IPS-18a (cell line): ENCODE results near the gene PRKAB2.
"Not testable (repeated sequence)": the region's sequence is repeated elsewhere in the genome, so short reads cannot be mapped to it uniquely, and the experiment has no call there.

Source experiments
- H3K27ac ChIP-seq: one replicate; pipeline ENCODE4 v1.5.1; 2013; ENCODE audit warnings: low read length
- H3K27me3 ChIP-seq: one replicate; pipeline ENCODE4 v1.6.1; 2013; ENCODE audit warnings: mild to moderate bottlenecking, low read length; ENCODE audit not compliant: control insufficient read depth, insufficient read depth
- H3K36me3 ChIP-seq: one replicate; pipeline ENCODE4 v1.6.1; 2013; ENCODE audit warnings: low read depth, low read length; ENCODE audit not compliant: control insufficient read depth
- H3K4me1 ChIP-seq: one replicate; pipeline ENCODE4 v1.6.1; 2013; ENCODE audit warnings: low read depth, low read length; ENCODE audit not compliant: control insufficient read depth
- H3K4me3 ChIP-seq: one replicate; pipeline ENCODE4 v1.5.1; 2013; ENCODE audit warnings: low read length
- H3K9ac ChIP-seq: one replicate; pipeline ENCODE4 v1.6.1; 2013; ENCODE audit warnings: mild to moderate bottlenecking, low read length, moderate library complexity
- H3K9me3 ChIP-seq: one replicate; pipeline ENCODE4 v1.6.1; 2013; ENCODE audit warnings: low read depth, low read length; ENCODE audit not compliant: control insufficient read depth

The PRKAB2 gene

DNA sequence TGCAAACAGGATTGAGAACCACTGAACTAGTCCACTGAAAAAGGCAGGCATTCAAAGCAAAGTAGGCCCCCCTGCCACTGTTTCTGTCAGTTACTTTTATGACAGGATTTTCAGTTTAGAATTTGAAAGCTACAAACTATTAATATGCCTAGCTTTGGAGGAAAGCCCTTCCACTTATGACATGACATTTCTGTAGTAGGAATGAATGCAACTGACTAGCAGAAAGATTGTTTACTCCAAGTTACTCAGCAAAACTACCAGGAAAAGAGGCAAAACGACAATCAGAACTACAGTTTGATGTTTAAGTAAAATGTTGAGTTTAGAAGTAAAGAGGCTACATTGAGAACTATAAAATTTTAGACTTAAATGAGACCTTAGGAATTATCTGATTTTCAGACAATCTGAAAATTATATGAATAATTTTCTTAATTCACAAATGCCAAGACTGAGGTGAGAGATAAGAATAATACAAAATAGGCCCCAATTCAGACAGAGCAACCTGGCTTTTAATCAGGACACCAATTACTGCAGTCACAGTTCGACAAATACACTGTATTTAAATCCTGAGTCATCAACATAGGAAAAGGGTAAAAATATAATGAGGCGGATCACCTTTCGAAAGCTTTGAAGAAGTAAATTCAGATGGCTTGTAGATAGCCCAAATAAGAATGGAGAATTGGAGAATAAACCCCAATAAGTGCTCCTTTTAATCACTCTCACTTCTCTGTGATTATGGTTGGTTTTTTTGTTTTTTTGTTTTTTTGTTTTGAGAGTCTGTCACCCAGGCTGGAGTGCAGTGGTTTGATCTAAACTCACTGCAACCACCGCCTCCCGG is 2.2 kb downstream of the PRKAB2 start:
- Histone ChIP-seq H3K36me3 (peaks cover 15% of the 10 kb centered on the region), H3K4me3 (peak overlapping the region; percentile 98), H3K9me3 (no peaks in the 10 kb centered on the region), H3K27me3 (no peaks in the 10 kb centered on the region), H3K27ac (no peak overlapping the region), H3K4me1 (peaks cover 34% of the 10 kb centered on the region), H3K9ac (no peak overlapping the region)

GRCh38 chr1:147169171-147169570 is 3.1 kb downstream of the PRKAB2 start:
- Histone ChIP-seq H3K36me3 (peaks cover 15% of the 10 kb centered on the region), H3K4me1 (peaks cover 34% of the 10 kb centered on the region), H3K4me3 (no peak overlapping the region), H3K27ac (no peak overlapping the region), H3K9me3 (no peaks in the 10 kb centered on the region), H3K9ac (no peak overlapping the region), H3K27me3 (no peaks in the 10 kb centered on the region)

DNA sequence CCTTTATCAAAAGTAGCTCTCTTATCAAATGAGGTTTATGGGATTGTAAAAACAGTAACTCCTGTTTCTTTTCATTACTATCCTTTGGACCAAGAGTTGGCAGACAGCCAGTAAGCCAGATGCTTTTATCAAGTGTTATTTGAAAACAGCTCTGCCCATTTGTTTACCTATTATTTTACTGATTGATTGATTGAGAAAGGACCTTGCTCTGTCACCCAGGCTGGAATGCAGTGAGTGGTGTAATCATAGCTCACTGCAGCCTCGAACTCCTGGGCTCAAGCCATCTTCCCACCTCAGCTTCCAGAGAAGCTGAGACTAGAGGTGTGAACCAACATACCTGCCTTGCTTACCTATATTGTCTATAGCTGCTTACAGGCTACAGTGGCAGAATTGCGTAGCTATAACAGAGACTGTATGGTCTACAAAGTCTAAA is 3.6 kb downstream of the PRKAB2 start:
- peaks cover 15% of the 10 kb centered on the region for H3K36me3 ChIP-seq
- H3K9me3 ChIP-seq = no peaks in the 10 kb centered on the region
- H3K27me3 ChIP-seq = no peaks in the 10 kb centered on the region
- no peak overlapping the region for H3K27ac ChIP-seq
- no peak overlapping the region for H3K4me3 ChIP-seq
- H3K9ac ChIP-seq = no peak overlapping the region
- peaks cover 30% of the 10 kb centered on the region for H3K4me1 ChIP-seq

GRCh38 chr1:147167365-147167764 is 4.9 kb downstream of the PRKAB2 start:
- Histone ChIP-seq H3K27ac (no peak overlapping the region), H3K27me3 (no peaks in the 10 kb centered on the region), H3K36me3 (peaks cover 15% of the 10 kb centered on the region), H3K4me3 (no peak overlapping the region), H3K4me1 (peaks cover 26% of the 10 kb centered on the region), H3K9ac (no peak overlapping the region), H3K9me3 (no peaks in the 10 kb centered on the region)

DNA sequence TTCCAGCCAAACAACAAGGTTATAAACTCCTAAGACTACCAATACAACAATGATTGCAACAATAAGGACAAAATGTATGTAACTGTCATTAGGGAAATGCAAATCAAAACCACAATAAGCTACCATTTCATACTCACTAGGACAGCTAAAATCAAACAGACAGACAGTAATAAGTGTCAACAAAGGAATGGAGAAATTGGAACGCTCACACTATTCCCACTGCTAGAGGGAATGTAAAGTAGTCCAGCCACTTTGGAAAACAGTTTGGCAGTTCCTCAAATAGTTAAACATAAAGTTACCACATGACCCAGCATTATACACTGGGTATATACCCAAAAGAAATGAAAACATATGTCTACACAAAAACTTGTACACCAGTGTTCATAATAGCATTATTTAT is 9.3 kb downstream of the PRKAB2 start:
- Histone ChIP-seq H3K27me3 (no peaks in the 10 kb centered on the region), H3K36me3 (peaks cover 49% of the 10 kb centered on the region), H3K4me3 (no peak overlapping the region), H3K9ac (no peak overlapping the region), H3K27ac (no peak overlapping the region), H3K9me3 (no peaks in the 10 kb centered on the region), H3K4me1 (no peaks in the 10 kb centered on the region)

- peaks cover 57% of the 10 kb centered on the region for H3K36me3 ChIP-seq
- no peak overlapping the region for H3K27ac ChIP-seq
- H3K4me3 ChIP-seq = no peak overlapping the region
- H3K9ac ChIP-seq = no peak overlapping the region
- no peaks in the 10 kb centered on the region for H3K4me1 ChIP-seq
- no peaks in the 10 kb centered on the region for H3K9me3 ChIP-seq
- no peaks in the 10 kb centered on the region for H3K27me3 ChIP-seq
Measured at GRCh38 chr1:147162093-147162492, 10.2 kb downstream of the PRKAB2 start.

DNA sequence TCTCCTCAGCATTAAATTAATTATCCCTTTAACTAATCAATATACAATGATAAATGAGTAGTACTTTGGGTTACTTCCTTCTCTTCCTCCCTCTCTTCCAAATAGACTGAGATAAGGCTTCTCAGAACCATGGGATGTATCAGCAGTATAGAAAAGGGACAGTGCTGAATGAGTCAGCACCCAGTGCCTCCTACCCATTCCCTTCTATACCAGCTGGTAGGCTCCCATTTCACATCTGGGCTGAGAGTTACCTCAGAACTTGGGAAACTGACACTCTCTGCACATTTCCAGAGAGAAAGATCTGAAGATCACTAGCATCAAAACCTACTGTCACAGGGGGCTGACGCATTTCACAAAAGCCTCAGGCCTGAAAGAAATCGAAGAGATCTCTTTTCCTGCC is 15.2 kb downstream of the PRKAB2 start:
- H3K27me3 ChIP-seq, H3K4me3 ChIP-seq, H3K27ac ChIP-seq, H3K4me1 ChIP-seq, H3K9me3 ChIP-seq, H3K9ac ChIP-seq: not testable (repeated sequence)
- H3K36me3 ChIP-seq = peaks cover 42% of the 10 kb centered on the region

DNA sequence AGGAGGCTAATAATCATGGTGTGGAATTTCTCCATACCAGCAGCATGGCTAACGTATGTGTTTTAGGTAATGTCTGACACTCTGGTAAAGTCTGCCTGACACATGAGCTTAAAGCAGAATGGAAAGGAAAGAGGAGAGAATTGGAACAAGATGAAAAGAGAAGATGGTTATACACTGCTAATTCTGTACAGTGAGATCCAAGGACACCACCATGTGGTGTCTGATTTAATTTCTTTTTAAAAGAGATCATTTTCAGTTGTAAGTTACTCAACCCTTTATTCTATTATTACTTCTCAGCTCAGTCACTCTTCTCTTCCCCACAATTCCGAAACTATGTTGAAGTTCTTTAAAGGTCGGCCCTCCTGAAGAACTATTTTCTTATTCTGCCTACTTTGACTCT is 15.6 kb downstream of the PRKAB2 start:
- Histone ChIP-seq H3K4me1 (no peaks in the 10 kb centered on the region), H3K36me3 (peaks cover 37% of the 10 kb centered on the region), H3K4me3 (no peak overlapping the region), H3K9ac (no peak overlapping the region), H3K9me3 (no peaks in the 10 kb centered on the region), H3K27me3 (no peaks in the 10 kb centered on the region), H3K27ac (no peak overlapping the region)

- Histone ChIP-seq H3K9me3 (no peaks in the 10 kb centered on the region), H3K27me3 (no peaks in the 10 kb centered on the region), H3K36me3 (peaks cover 6% of the 10 kb centered on the region), H3K9ac (no peak overlapping the region), H3K4me1 (no peaks in the 10 kb centered on the region), H3K27ac (no peak overlapping the region), H3K4me3 (no peak overlapping the region)
Measured at GRCh38 chr1:147152772-147153171, 19.5 kb downstream of the PRKAB2 start.

DNA sequence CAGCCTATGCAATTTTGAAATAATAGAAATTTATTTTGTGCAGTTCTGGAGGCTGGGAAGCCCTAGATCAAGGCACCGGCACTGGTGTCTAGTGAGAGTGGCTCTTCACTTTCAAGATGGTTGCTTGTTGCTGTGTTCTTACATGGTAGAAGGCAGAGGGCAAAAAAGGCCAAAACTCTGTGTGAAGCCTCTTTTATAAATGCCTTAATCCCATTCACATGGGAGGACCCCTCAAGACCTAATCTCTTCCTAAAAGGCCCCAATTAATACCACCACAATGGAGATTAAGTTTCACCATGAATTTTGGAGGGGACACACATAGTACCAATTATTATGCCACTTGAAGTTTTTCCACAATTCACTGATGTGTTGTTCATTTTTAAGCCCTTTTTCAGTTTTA is 21.0 kb downstream of the PRKAB2 start:
- Histone ChIP-seq H3K4me3 (no peak overlapping the region), H3K4me1 (no peaks in the 10 kb centered on the region), H3K9ac (no peak overlapping the region), H3K36me3 (no peaks in the 10 kb centered on the region), H3K27me3 (no peaks in the 10 kb centered on the region), H3K27ac (no peak overlapping the region), H3K9me3 (no peaks in the 10 kb centered on the region)

DNA sequence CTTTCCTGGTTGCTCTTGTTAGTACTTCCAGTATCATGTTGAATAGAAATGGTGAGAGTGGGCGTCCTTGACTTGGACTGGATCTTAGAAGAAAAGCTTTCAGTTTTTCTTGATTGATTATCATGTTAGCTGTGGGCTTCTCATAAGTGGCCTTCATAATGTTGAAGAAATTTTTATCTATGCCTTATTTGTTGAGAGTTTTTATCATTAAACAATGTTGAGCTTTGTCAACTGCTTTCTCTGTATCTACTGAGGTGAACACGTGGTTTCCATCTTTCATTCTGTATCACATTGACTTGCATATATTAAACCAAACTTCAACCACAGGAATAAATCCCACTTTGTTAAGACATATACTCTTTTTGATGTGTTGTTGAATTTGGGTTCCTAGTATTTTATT is 29.4 kb downstream of the PRKAB2 start:
- H3K4me1 ChIP-seq = no peaks in the 10 kb centered on the region
- H3K9ac ChIP-seq = no peak overlapping the region
- H3K9me3 ChIP-seq = no peaks in the 10 kb centered on the region
- H3K4me3 ChIP-seq = no peak overlapping the region
- H3K36me3 ChIP-seq = no peaks in the 10 kb centered on the region
- no peaks in the 10 kb centered on the region for H3K27me3 ChIP-seq
- H3K27ac ChIP-seq = no peak overlapping the region

GRCh38 chr1:147130721-147131120 is 41.5 kb downstream of the PRKAB2 start:
- not testable (repeated sequence) for H3K27me3 ChIP-seq, H3K9ac ChIP-seq, H3K4me3 ChIP-seq, H3K27ac ChIP-seq, H3K9me3 ChIP-seq, H3K36me3 ChIP-seq, H3K4me1 ChIP-seq
